HUES6 (cell line): Measurements from ENCODE around the gene ZFP69.

Source experiments
- H3K27ac ChIP-seq: 2 replicates; pipeline ENCODE4 v1.7.0; 2013; ENCODE audit warnings: low read depth, mild to moderate bottlenecking, low read length, inconsistent platforms
- H3K27me3 ChIP-seq: 2 replicates; pipeline ENCODE4 v1.6.1; 2013; ENCODE audit warnings: low read length; ENCODE audit not compliant: control insufficient read depth, insufficient read depth
- H3K36me3 ChIP-seq: 2 replicates; pipeline ENCODE4 v1.6.1; 2013; ENCODE audit warnings: low read length; ENCODE audit not compliant: control insufficient read depth, insufficient read depth
- H3K4me1 ChIP-seq: 2 replicates; pipeline ENCODE4 v1.6.1; 2013; ENCODE audit warnings: low read length; ENCODE audit not compliant: control insufficient read depth, insufficient read depth
- H3K4me3 ChIP-seq: 2 replicates; pipeline ENCODE4 v1.5.1; 2013; ENCODE audit warnings: low read depth, low read length
- H3K9ac ChIP-seq: one replicate; pipeline ENCODE4 v1.6.1; 2013; ENCODE audit warnings: mild to moderate bottlenecking, low read length
- H3K9me3 ChIP-seq: 2 replicates; pipeline ENCODE4 v1.6.1; 2013; ENCODE audit warnings: low read depth, low read length; ENCODE audit not compliant: control insufficient read depth, insufficient read depth

ZFP69 gene

GRCh38 chr1:40476924-40477677 lies at the start of gene ZFP69:
ZFP69 (plus strand) TSS chr1:40477290; CDS start chr1:40479362, 2,072 bp downstream.
- H3K9me3 ChIP-seq, result peaks cover 25% of the 10 kb centered on the region
- H3K27ac ChIP-seq, result no peak within 1 kb of the TSS
- 0 out of 2 replicates have a peak, but pooled peaks cover 6% of the 10 kb centered on the region for H3K4me1 ChIP-seq
- peak within 1 kb of the TSS; percentile 56 for H3K9ac ChIP-seq
- 0 out of 2 replicates have a peak, but pooled peaks cover 4% of the 10 kb centered on the region for H3K36me3 ChIP-seq
- H3K27me3 ChIP-seq, result no peaks in the 10 kb centered on the region
- peak within 1 kb of the TSS; percentile 89 for H3K4me3 ChIP-seq

GRCh38 chr1:40431385-40431784 lies 45.7 kb upstream of the ZFP69 start:
- Histone ChIP-seq H3K27ac (no peak overlapping the region), H3K4me1 (no peaks in the 10 kb centered on the region), H3K9me3 (no peaks in the 10 kb centered on the region), H3K27me3 (no peaks in the 10 kb centered on the region), H3K4me3 (no peak overlapping the region), H3K36me3 (no peaks in the 10 kb centered on the region), H3K9ac (no peak overlapping the region)

- Histone ChIP-seq H3K9me3 (no peaks in the 10 kb centered on the region), H3K27me3 (no peaks in the 10 kb centered on the region), H3K4me3 (no peak overlapping the region), H3K36me3 (no peaks in the 10 kb centered on the region), H3K4me1 (no peaks in the 10 kb centered on the region), H3K9ac (no peak overlapping the region), H3K27ac (no peak overlapping the region)
Measured at GRCh38 chr1:40432644-40433390, 44.3 kb upstream of the ZFP69 start.

- Histone ChIP-seq H3K27me3 (no peaks in the 10 kb centered on the region), H3K9ac (no peak overlapping the region), H3K4me3 (no peak overlapping the region), H3K9me3 (no peaks in the 10 kb centered on the region), H3K36me3 (no peaks in the 10 kb centered on the region), H3K4me1 (no peaks in the 10 kb centered on the region), H3K27ac (no peak overlapping the region)
Measured at GRCh38 chr1:40435471-40435870, 41.6 kb upstream of the ZFP69 start.

GRCh38 chr1:40435876-40436275 lies 41.2 kb upstream of the ZFP69 start:
- no peaks in the 10 kb centered on the region for H3K9me3 ChIP-seq
- no peaks in the 10 kb centered on the region for H3K27me3 ChIP-seq
- no peaks in the 10 kb centered on the region for H3K36me3 ChIP-seq
- H3K4me1 ChIP-seq, result no peaks in the 10 kb centered on the region
- no peak overlapping the region for H3K4me3 ChIP-seq
- H3K9ac ChIP-seq, result no peak overlapping the region
- H3K27ac ChIP-seq, result no peak overlapping the region

- H3K9me3 ChIP-seq, result no peaks in the 10 kb centered on the region
- H3K4me3 ChIP-seq, result no peak overlapping the region
- H3K27ac ChIP-seq, result no peak overlapping the region
- no peak overlapping the region for H3K9ac ChIP-seq
- H3K27me3 ChIP-seq, result no peaks in the 10 kb centered on the region
- no peaks in the 10 kb centered on the region for H3K36me3 ChIP-seq
- no peaks in the 10 kb centered on the region for H3K4me1 ChIP-seq
Measured at GRCh38 chr1:40438391-40439015, 38.6 kb upstream of the ZFP69 start.

- Histone ChIP-seq H3K4me3 (no peak overlapping the region), H3K27me3 (no peaks in the 10 kb centered on the region), H3K36me3 (no peaks in the 10 kb centered on the region), H3K4me1 (no peaks in the 10 kb centered on the region), H3K27ac (no peak overlapping the region), H3K9ac (no peak overlapping the region), H3K9me3 (no peaks in the 10 kb centered on the region)
Measured at GRCh38 chr1:40439247-40439646, 37.8 kb upstream of the ZFP69 start.

GRCh38 chr1:40449684-40450494 lies 27.2 kb upstream of the ZFP69 start, which contains the start of gene ZFP69B:
ZFP69B (plus strand) TSS chr1:40450476; CDS start chr1:40450962, 486 bp downstream.
- Histone ChIP-seq H3K36me3 (peaks cover 11% of the 10 kb centered on the region), H3K27me3 (no peaks in the 10 kb centered on the region), H3K9me3 (peaks cover 34% of the 10 kb centered on the region), H3K27ac (peak within 1 kb of the TSS; percentile 59; the same call in 1 of the 2 replicates), H3K4me1 (peaks cover 8% of the 10 kb centered on the region; the same call in 1 of the 2 replicates), H3K4me3 (peak within 1 kb of the TSS; percentile 88), H3K9ac (peak within 1 kb of the TSS; percentile 79)

GRCh38 chr1:40450495-40451237 lies 26.4 kb upstream of the ZFP69 start:
- H3K36me3 ChIP-seq, result peaks cover 17% of the 10 kb centered on the region
- peak overlapping the region; percentile 88 for H3K4me3 ChIP-seq
- peak overlapping the region; percentile 79 for H3K9ac ChIP-seq
- H3K27ac ChIP-seq, result 0 out of 2 replicates have a peak overlapping the region, but pooled peaks have one; percentile 59
- H3K27me3 ChIP-seq, result no peaks in the 10 kb centered on the region
- H3K9me3 ChIP-seq, result peaks cover 35% of the 10 kb centered on the region
- peaks cover 8% of the 10 kb centered on the region; the same call in 1 of the 2 replicates for H3K4me1 ChIP-seq

- Histone ChIP-seq H3K9me3 (peaks cover 34% of the 10 kb centered on the region), H3K4me1 (peaks cover 8% of the 10 kb centered on the region; the same call in 1 of the 2 replicates), H3K36me3 (peaks cover 19% of the 10 kb centered on the region), H3K9ac (peak overlapping the region; percentile 79), H3K27me3 (no peaks in the 10 kb centered on the region), H3K4me3 (peak overlapping the region; percentile 88), H3K27ac (no peak overlapping the region)
Measured at GRCh38 chr1:40451238-40451585, 25.9 kb upstream of the ZFP69 start.
